Activated T-helper 1 cell treated with anti-CD3 and anti-CD28 coated beads, Interleukin-2, amount 50 U/mL, for 16 hours (primary cell): ENCODE data around the gene TNFAIP8L3.
"Not testable (repeated sequence)": the region's sequence is repeated elsewhere in the genome, so short reads cannot be mapped to it uniquely, and the experiment has no call there.

Experiments used
- DNase-seq, 2 donors: peaks; one replicate each; pipeline ENCODE4 v3.0.0-alpha.2; 2020; ENCODE audit warnings: low read depth in 1 of 2, low spot score in 1 of 2

The TNFAIP8L3 gene

DNA sequence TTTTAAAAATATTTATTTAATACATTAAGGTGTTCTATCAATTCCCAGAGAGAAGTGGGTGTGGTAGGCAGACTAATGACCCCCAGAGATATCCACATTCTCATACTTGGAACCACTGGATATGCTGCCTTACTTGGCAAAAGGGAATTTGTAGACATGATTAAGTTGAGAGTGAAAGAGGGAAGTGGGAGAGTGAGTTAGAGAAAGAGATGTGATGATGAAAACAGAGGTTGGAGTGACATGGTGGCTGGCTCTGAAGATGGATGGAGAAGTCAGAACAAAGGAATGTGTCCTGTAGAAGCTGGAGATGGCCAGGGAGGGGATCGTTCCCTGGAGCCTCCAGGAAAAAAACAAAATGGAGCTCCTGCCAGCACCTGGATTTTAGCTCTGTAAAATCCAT is 32.0 kb downstream of the TNFAIP8L3 start:
- no peak for DNase-seq

DNA sequence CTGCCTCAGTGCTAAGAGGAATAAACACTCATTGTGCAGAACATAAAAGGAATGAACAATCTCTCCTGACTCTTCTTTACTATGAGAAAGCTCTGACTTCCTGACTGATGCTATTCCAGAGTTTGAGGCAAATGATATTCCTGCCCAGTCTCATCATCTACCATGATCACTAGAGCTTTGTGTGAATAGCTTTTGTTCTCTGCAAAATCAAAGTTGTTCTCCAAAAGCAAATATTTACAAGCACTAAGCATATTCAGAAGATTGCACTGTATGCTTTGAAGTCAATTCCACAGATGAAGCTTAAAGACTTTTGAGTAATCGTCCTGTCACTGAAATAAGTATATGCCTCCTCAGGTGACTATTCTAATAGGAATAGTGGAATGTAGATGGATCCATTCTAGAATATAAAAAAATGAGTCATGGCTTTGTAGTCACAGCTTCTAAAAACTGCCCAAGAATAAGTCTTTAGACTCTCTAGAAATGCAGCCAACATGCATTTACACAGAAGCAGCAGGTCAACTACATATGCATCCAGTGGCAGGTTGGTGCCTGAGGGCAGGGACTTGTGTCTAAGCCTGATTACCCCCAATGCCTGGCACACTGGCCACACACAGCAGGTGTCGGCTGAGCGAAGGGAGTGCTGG is 34.6 kb downstream of the TNFAIP8L3 start:
- DNase-seq: no peak

DNA sequence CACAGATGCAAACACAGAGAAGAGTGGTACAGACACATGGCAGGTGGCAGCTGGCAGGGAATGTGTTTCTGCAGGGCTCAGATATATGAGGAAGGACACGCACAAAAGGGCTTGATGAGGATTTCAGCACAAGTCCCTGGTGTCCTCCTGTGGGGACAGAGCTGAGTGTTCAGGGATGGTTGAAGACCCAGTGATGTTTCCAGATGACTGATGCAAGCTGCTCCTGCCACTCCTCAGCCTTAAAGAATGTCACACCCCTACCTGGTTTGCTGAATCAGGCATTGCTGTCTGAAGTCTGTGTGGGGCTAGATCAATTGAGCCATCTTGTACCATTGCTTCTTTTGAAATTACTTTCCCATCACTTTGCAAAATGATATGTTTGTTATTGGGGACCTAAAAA is 40.2 kb downstream of the TNFAIP8L3 start:
- no peak for DNase-seq

DNA sequence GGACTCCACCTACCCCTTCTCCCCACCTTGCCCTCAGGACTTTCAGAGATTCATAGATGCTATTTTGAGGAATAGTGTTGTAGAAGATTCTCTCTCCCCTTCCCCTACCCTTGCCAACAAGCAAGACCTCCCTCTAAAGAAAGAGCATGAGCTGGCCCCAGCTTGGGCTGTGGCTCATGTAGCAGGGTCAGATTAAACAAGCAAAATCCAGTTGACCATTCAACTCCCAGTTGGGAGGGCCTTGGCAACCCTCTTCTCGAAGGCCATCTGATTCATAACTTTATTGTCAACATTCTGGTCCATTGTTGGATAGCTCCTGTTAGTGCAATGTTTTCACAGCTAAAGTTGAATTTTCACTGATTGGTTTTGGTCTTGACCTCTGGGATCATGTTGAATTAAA is 41.1 kb downstream of the TNFAIP8L3 start:
- no peak for DNase-seq

DNA sequence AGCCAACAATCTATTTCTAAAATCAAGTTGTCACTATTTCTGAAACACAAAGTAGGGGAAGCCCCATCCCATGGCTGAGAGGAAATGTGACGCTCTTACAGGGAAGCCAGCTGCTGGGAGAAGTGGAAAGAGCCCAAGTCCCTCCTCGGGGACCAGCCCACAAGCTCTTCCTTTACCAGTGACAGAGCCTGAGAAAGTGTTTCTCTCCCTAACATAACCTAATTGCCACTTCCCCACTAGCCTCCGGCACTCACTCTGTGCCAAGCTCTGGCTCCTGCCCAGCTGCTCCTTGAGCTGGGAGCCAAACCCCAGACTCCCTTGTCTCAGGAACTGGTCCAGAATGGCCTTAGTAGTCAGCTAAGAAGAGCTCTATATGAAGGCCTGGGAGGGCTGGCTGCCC is 42.9 kb downstream of the TNFAIP8L3 start:
- DNase-seq: no peak

DNA sequence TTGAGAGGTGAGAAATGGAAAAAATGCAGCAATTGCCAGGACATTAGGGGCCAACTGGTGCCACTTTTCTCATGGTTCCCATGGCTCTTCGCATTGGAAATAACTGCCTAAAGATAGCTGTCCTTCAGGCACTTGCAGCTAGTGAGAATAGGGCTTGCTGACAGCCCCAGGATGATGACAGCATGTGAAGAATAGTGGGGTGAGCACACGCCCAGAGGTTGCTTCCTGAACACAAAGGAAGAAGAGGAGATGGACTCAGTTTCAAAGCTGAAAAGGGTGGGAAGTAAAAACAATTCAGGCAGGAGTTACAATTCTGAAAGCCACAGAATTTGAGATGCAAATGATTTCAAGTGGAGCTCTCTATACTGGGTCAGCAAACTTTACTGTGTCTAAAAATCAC is 45.6 kb downstream of the TNFAIP8L3 start:
- no peak for DNase-seq

DNA sequence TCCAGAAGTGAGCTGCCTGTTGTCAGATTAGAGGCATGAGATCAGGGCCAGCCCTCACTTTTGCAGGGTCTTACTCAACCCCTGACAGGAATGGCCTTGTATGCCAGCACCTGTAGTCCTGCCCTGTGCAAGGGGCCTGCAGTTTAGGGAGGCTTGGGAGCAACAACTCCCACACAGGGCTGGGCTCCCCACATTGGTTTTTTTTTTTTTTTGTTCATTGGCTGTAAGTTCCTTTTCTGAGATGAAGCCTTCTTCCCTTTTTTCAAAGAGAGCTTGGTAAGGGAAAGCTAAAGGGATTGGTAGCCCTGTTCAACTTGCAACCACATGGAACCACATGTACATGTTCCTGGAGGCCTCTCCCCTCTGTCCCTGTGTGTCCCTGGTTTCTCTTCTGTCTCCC is 46.4 kb downstream of the TNFAIP8L3 start:
- no peak for DNase-seq

DNA sequence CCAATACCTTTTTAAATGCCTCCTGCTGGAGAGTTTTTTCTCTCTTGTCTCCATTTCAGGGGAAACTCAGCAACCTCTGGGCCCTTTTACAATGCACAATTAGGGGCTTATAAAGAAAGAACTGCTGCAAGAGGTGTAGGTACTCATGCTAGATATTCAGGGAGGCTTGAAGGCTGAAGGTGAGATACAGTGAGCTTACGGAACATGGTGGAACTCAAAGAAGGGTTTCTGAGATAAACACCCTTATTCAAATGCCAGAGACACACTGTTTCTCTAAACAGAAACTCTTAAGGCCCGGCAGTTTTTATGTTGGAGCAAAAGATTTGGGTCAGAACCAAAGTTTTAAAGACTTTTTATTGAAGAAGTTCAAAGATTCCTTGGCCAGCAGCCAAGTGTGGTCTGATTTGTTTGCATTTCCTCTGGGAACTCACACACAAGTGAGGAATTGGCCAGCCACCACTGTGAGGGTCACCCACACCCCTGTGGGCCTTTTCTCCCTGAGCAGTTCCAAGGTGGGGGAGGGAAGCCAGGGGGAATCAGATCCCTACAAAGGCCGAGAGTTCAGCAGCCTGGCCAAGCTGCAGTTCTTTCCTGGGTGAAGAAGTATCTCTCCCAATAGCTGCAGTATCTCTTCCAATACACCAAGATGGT is 47.8 kb downstream of the TNFAIP8L3 start:
- no peak for DNase-seq

DNA sequence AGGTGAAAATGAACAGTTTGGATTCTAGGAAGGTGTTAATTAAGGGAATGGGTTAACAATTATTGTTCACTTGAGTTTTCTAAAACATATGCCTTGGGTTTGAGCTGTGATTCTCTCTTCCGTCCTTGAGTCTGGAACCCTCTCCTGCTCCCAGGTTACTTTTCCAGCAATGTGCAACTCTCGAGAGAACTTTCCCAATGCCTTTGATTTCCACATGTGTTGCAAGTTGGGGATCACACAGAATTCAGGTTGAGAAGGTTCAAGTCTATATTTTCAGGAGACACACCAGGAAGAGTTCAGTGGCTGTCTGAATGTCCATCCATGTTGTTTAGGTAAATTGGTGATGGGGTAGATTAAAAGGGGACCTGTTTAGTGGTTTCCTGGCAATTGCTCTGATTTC is 48.7 kb downstream of the TNFAIP8L3 start:
- no peak for DNase-seq

DNA sequence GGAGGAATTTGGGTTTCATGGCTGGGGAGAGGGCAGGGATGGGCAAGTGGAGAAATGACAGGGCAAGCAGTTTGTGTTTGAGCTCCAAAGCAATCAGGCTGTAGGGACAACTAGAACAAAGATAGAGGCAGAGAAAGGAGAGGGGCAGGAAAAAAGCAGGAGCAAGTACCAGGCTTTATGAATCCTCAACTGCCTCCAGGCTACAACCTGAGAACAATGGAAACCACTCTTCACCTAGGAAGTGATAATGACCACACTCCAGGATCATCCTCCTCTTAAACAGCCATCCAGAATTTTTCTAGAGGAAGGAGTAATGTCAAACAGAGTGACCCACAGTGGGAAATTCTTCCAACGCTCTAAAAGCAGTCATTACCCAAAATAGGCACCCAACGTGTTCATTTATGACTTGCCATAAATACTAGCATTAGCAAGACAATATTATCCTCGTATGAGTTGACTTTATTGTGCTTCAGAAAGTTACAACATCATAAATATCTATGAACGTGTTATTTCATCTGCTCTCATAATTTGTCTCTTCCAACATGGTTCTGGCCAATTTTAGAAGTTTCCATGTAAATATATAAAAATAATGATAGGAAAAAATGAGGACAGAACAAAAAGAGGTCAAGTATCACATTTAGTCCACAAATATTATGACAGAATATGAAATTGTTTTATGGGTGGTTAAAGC is 50.5 kb downstream of the TNFAIP8L3 start:
- DNase-seq: no peak

DNA sequence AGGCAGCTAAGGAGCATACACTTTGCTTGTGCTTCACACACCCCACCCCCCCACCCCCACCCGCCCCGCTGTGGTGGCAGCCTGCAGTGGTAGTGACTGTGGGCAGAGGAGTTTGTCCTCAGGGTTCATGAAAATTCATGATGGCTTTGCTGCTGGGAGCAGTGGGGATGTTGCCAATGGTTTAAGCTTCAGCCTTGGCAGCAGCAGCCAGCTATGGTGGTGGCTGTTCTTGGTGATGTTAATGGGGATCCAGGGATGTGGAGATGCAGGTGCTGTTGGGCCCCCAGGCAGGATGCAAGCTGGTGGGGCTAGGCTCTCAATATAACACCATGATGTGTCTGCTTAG is 55.8 kb downstream of the TNFAIP8L3 start:
- DNase-seq: no peak

DNA sequence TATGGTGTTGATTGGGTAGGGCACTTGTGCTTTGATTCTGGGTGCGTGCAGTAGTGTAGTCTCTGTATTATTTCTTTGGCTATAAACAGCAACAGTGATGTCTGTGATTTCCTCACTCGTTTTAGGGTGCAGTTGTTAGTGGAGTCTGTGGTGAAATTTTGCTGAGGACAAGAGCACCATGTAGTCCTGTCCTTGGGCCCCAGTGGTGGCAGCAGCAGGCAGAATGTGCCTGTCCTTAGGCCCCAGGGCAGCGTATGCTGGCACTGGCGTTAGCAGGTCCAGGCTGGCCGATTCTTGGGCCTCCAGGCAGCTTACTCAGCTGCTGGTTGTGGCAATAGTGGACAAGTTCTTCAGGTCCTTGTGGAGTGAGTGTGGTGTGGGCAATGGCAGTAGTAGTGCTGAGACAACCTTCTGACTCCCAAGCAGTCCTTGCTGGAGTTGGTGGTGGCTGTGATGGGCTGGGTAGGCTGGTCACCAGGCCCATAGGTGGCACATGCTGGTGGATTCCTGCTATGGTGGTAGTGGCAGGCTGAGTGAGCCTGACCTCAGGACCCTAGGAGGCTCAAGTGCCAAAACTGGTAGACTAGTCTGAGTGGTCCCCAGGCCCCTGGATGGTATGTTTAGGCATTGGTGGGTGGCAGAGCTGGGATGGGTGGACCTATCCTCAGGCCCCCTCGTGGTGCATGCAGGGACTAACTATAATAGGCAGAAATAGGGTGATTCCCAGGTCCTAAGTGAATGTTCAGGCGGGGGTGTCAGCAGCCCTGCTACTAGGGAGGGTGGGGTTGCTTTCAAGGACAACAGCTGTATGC is 56.3 kb downstream of the TNFAIP8L3 start:
- no peak for DNase-seq

DNA sequence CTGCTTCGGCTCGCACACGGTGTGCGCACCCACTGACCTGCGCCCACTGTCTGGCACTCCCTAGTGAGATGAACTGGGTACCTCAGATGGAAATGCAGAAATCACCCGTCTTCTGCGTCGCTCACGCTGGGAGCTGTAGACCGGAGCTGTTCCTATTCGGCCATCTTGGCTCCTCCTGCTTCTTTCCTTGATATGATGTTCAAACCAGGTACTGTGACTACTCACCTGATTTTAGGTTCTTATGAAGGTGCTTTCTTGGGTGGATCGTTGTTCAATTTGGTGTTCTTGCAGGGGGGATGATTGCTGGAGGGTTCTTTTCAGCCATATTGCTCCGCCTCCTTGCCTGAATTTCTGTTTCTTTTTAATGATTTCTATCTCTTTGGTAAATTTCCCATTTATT is 57.2 kb downstream of the TNFAIP8L3 start:
- not testable (repeated sequence) for DNase-seq

DNA sequence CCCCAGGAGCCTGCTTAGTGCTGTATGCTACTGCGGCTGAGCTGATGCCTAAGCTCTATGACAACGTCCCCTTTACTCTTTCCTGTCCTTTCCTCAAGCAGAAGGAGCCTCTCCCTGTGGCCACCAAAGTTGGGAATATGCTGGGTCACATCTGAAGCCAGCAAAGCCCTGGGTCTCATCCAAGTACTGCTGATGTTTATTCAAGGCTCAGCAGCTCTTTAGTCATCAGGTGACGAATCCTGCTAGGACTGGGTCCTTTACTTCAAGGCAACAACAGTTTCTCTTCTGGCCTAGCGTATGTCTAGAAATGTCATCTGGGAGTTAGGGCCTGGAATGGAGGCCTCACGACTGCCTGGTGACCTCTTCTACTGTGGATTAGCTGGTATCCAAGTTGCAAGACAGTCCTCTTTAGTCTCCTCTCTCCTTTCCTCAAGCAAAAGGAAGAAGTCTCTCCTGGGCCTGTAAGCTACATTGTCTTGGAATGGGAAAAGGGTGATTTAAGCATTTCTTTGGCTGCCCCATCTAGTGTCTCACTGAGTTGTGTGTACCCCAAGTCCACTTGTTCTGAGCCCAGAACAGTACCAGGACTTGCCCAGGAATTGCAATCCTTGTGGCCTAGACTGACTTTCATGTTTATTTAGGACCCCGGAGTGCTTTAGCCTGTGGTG is 63.9 kb downstream of the TNFAIP8L3 start:
- no peak for DNase-seq

DNA sequence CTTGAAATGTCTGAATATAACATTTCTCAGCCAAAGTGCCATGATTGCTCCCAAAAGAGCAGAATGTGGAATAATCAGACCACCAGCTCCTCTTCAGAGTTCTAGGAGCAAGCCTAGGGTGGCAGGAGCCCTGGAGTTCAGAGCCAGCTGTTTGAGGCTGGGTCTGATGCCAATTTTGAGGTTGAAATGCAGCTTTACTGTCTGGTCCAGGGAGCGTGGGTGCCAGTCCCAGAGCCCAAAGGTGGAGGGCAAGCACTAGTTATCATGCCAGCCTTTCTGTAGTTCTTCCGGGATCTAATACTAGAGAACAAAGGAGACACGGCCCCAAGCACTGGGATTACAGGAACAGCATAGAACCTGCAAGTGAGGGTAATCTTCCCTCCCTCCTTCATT is 69.3 kb downstream of the TNFAIP8L3 start:
- DNase-seq: no peak

DNA sequence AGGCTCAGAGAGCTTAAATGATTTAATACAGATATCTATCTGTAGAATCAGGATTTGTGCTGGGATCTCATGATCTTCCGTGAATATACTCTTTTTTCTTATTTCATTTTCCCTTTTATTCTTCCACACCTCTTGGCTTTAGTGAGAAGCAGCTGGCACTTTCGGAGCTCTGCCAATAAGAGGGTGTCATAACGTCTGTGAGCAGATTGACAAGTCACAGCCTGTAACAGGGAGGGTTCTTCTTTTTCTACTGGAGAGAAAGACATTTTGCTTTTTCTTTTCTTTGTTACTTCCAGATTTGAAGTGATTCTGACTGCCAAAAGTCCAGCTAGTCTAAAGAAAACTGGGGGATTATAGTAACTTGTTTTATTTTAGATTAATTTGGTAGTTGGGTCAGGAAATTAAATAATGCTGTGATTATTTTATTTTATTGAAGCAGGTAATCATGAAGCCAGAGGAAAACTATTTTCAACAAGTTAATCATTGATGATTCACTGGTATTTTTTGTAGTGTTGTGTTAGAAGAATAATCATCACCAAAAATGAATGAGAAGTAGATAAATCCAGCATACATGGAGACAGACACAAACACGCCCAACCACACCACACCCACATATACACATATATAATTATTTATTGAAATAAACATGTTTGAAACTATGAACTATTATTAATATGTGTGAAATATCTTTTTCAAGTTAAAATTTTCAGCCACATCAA is 69.8 kb downstream of the TNFAIP8L3 start:
- DNase-seq: no peak

DNA sequence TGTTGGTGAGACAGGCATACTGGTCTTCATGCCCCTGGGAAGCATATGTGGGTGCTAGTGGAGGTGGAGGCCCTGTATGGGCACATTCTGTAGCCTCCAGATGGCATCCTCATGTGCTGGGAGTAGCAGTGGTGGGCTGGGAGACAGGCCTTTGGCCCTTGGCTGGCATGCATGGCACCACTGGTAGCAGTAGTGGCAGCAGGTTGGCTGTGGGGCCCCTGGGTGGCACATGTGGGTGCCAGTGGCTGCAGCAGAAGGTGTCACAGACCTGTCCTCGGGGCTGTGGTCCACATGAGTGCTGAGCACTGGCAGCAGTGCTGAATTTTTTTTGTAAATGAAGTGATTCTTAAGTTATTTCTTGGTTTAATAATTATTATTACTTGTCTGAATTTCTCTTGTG is 71.2 kb downstream of the TNFAIP8L3 start:
- DNase-seq: no peak

DNA sequence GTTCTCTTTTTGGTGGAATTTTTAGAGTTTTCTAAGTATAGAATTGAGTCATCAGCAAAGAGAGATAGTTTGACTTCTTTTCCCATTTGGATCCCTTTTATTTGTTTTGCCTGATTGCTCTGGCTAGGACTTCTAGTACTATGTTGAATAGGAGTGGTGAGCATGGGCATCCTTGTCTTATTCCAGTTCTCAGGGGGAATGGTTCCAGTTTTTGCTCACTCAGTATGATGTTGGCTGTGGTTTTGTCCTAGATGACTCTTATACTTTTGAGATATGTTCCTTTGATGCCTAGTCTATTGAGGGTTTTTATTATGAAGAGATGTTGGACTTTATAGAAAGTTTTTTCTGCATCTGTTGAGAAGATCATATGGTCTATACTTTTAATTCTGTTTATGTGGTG is 72.5 kb downstream of the TNFAIP8L3 start:
- DNase-seq: no peak

DNA sequence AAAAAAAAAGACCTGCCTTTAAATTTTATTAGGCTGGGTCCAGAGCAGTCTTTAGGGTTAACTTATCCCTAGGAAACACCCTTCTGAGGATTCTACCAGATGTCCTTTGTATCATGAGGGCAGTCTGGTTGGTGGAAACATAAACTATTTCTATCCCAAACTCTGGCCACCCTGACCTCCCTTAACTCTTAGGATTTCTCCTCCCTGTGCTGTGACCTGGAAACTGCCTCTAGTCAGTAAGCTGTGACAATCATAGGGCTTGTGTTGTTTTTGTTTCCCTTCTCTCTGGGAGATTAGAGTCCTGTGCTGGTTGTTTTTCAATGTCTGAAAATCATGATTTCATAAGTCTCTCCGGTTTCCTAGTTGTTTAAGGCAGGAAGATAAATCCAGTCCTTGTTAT is 78.1 kb downstream of the TNFAIP8L3 start:
- DNase-seq: no peak

DNA sequence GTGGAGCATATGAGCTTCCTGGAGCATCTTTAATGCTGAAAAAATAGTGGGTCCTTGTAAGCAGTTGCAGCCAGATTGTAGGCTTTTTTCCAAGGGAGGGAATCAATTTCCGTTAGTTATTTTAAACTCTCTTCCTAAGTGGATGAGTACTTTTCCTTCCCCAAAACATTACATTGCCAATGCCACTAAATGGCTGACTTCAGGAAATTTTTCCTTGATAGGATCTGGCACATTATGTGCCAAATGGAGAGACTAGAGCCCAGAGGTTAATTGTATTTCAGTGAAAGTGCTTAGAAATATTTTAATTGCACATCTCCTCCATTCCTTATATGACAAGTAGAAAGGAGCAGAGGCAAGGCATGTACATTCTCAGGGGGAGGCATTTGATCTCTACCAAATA is 83.5 kb downstream of the TNFAIP8L3 start:
- DNase-seq: no peak
